GM12878 (cell line): ENCODE measurements around the gene TNKS1BP1. TPM values are rescaled to one million over a fixed set of nuclear protein-coding genes. Genes with fewer than 3 reads are reported as not detected.

Source experiments
- ATAC-seq: fragments of 200-7000 bp; cut with Tn5 transposase; 3 replicates; pipeline ENCODE4 v1.9.1; 2020; ENCODE audit warnings: mild to moderate bottlenecking, moderate library complexity
- BruUV-seq: library from RNA; stranded (reverse); fragments of 400-500 nt; replicated peaks from 2 replicates; lab custom pipeline; 2021; lab: Mats Ljungman, UMichigan
- CTCF ChIA-PET: fragments of 300-600 bp; sonication (Branson Sonifier 250); formaldehyde crosslinking; extraction: SDS; loops from one replicate; lab custom pipeline; 2021; ENCODE audit warnings: inconsistent platforms; lab: Yijun Ruan, JAX
- POLR2A ChIA-PET: fragments of 350-600 bp; formaldehyde crosslinking; extraction: SDS; loops from one replicate; lab custom pipeline; 2021; ENCODE audit warnings: inconsistent platforms; lab: Charles Lee
- RAD21 ChIA-PET: fragments of 300-600 bp; sonication (Branson Sonifier 250); formaldehyde crosslinking; loops from one replicate; lab custom pipeline; 2023; ENCODE audit warnings: antibody characterized with exemption; ENCODE audit not compliant: unreplicated experiment; lab: Charles Lee
- SMC1A ChIA-PET: fragments of 300-600 bp; sonication (Branson Sonifier 250); formaldehyde crosslinking; loops from one replicate; lab custom pipeline; 2023; ENCODE audit not compliant: unreplicated experiment, uncharacterized antibody; lab: Charles Lee
- DNase-seq: peaks from one replicate; pipeline ENCODE4 v3.0.0-alpha.2; 2011; ENCODE audit warnings: low read depth, low spot score
- FAIRE-seq: peaks from 3 replicates; lab custom pipeline; 2011; peaks lifted over from hg19 to GRCh38; lab: Jason Lieb, UNC
- H2AFZ ChIP-seq: 2 replicates; pipeline ENCODE4 v1.6.0; 2011; ENCODE audit warnings: low read depth, low read length, control low read depth; ENCODE audit not compliant: control insufficient read depth
- H3K27ac ChIP-seq: 2 replicates; pipeline ENCODE4 v1.5.1; 2011; ENCODE audit warnings: control low read depth; ENCODE audit not compliant: control insufficient read depth, insufficient read depth
- H3K27me3 ChIP-seq, 2 experiments: replicated peaks in 1 of 2; 2 replicates each; pipeline versions ENCODE4 v1.6.0 to v1.6.1; 2011; ENCODE audit warnings: low read length in 1 of 2; ENCODE audit not compliant: control insufficient read depth in 2 of 2, insufficient read depth in 2 of 2
- H3K36me3 ChIP-seq, 2 experiments: 2 replicates each; pipeline ENCODE4 v1.5.1; 2011; ENCODE audit warnings: low read length in 1 of 2; ENCODE audit not compliant: control insufficient read depth in 2 of 2, insufficient read depth in 2 of 2
- H3K4me1 ChIP-seq: 2 replicates; pipeline ENCODE4 v1.6.1; 2011; ENCODE audit warnings: mild to moderate bottlenecking, low read length, moderate library complexity, mixed read lengths; ENCODE audit not compliant: control insufficient read depth, insufficient read depth
- H3K4me2 ChIP-seq: 2 replicates; pipeline ENCODE4 v1.6.0; 2011; ENCODE audit warnings: control low read depth; ENCODE audit not compliant: control insufficient read depth, insufficient read depth
- H3K4me3 ChIP-seq: fragments of 200-600 bp; sonication (generic); 2 replicates; pipeline ENCODE4 v1.5.1; 2016
- H3K79me2 ChIP-seq: 2 replicates; pipeline ENCODE4 v1.6.0; 2011; ENCODE audit warnings: low read length; ENCODE audit not compliant: control insufficient read depth, insufficient read depth
- H3K9ac ChIP-seq: 2 replicates; pipeline ENCODE4 v1.8.0; 2011; ENCODE audit warnings: low read length, control low read depth, mixed read lengths; ENCODE audit not compliant: control insufficient read depth, insufficient read depth
- H3K9me3 ChIP-seq: replicated peaks from 3 replicates; pipeline ENCODE4 v1.5.1; 2011; ENCODE audit warnings: mild to moderate bottlenecking, low read length; ENCODE audit not compliant: control insufficient read depth, insufficient read depth
- H4K20me1 ChIP-seq: 2 replicates; pipeline ENCODE4 v1.6.0; 2011; ENCODE audit not compliant: control insufficient read depth, insufficient read depth
- DPF2 ChIP-seq: fragments of 450-650 bp; IDR thresholded peaks from 2 replicates; pipeline ENCODE4 v1.6.1; 2017; ENCODE audit warnings: mild to moderate bottlenecking
- FOXM1 ChIP-seq: IDR thresholded peaks from 2 replicates; pipeline ENCODE4 v1.6.1; 2012; ENCODE audit warnings: low read depth, mild to moderate bottlenecking, inconsistent platforms, low read length, moderate library complexity
- MLLT1 ChIP-seq: fragments of 450-650 bp; IDR thresholded peaks from 2 replicates; pipeline ENCODE4 v1.6.1; 2016; ENCODE audit warnings: mild to moderate bottlenecking
- MTA2 ChIP-seq: fragments of 450-650 bp; IDR thresholded peaks from 2 replicates; pipeline ENCODE4 v1.6.1; 2016; ENCODE audit warnings: low read depth, mild to moderate bottlenecking, moderate library complexity
- MXI1 ChIP-seq: fragments of 150-350 bp; IDR thresholded peaks from 2 replicates; pipeline ENCODE4 v1.6.1; 2011; ENCODE audit warnings: low read depth, mild to moderate bottlenecking, inconsistent platforms, low read length, improper control_type of control experiment
- PAX5 ChIP-seq: IDR thresholded peaks from 2 replicates; pipeline ENCODE4 v1.6.1; 2011; ENCODE audit warnings: low read depth, low read length, borderline replicate concordance
- POLR2A ChIP-seq: IDR thresholded peaks from 2 replicates; pipeline ENCODE4 v1.6.1; 2011; ENCODE audit warnings: low read depth, mild to moderate bottlenecking, low read length
- POLR2AphosphoS5 ChIP-seq: IDR thresholded peaks from 2 replicates; pipeline ENCODE4 v1.6.1; 2011; ENCODE audit warnings: mild to moderate bottlenecking, low read length, inconsistent platforms
- RCOR1 ChIP-seq: conservative IDR thresholded peaks from 2 replicates; pipeline ENCODE4 v1.6.1; 2012; ENCODE audit warnings: low read depth, low read length, improper control_type of control experiment
- SMAD1 ChIP-seq: fragments of 450-650 bp; IDR thresholded peaks from 2 replicates; pipeline ENCODE4 v1.6.1; 2018; ENCODE audit warnings: mild to moderate bottlenecking, low read depth; ENCODE audit not compliant: partially characterized antibody
- STAT3 ChIP-seq: IDR thresholded peaks from 2 replicates; pipeline ENCODE4 v1.6.1; 2011; ENCODE audit warnings: low read depth, low read length, improper control_type of control experiment
- ZBTB40 ChIP-seq: fragments of 450-650 bp; IDR thresholded peaks from 2 replicates; pipeline ENCODE4 v1.6.1; 2016; ENCODE audit warnings: mild to moderate bottlenecking, moderate library complexity, borderline replicate concordance
- WGBS: methylation state at CpG from one replicate; pipeline ENCODE4 v1.1.6; 2016; ENCODE audit warnings: low lambda C conversion rate; ENCODE audit not compliant: insufficient replicate concordance, insufficient coverage; ENCODE audit errors: missing lambda C conversion rate; 5-methylcytosine and 5-hydroxymethylcytosine counted together
- in situ Hi-C: fragments of 300-500 bp; cut with MboI; formaldehyde crosslinking; loops from 9 replicates; pipeline ENCODE4 v1.14.3; 2018; ENCODE audit warnings: mixed read lengths
- intact Hi-C: fragments of 100-400 bp; cut with micrococcal nuclease; formaldehyde crosslinking; loops from one replicate; pipeline ENCODE4 v1.14.2; 2022; ENCODE audit not compliant: unreplicated experiment
- polyA plus RNA-seq, 11 experiments: library from polyadenylated mRNA; depleted of rRNA in 4 of 11; unstranded in 6 of 11; stranded (reverse) in 5 of 11; fragments of >200 nt; fragmentation: Nextera tagmentation in 4 of 11; fragmentation: Illumina TruSeq in 1 of 11; extraction: Ambion mirVana in 4 of 11; extraction: Trizol in 1 of 11; gene quantifications; 1 replicate in 1 of 11; 2 replicates in 10 of 11; pipeline versions ENCODE4 v1.2.1 to v1.2.3, GENCODE V29; 2011 to 2016; ENCODE audit warnings: inconsistent platforms in 2 of 11, missing spikeins in 2 of 11, low read depth in 1 of 11
- total RNA-seq, 4 experiments: library from RNA; depleted of rRNA in 3 of 4; stranded (reverse); fragments of >200 nt in 3 of 4; fragmentation: Illumina TruSeq in 1 of 4; extraction: Trizol in 1 of 4; gene quantifications; 2 replicates each; pipeline versions ENCODE4 v1.2.1 to v1.2.3, GENCODE V29; 2013 to 2021

TNKS1BP1 gene
- total and polyA plus RNA-seq, 10 of the 15 experiments (the other 5 are each of a cell fraction or from before 2014, with no cell fraction given): 0.26 to 15.8 (median 4.3) TPM

DNA sequence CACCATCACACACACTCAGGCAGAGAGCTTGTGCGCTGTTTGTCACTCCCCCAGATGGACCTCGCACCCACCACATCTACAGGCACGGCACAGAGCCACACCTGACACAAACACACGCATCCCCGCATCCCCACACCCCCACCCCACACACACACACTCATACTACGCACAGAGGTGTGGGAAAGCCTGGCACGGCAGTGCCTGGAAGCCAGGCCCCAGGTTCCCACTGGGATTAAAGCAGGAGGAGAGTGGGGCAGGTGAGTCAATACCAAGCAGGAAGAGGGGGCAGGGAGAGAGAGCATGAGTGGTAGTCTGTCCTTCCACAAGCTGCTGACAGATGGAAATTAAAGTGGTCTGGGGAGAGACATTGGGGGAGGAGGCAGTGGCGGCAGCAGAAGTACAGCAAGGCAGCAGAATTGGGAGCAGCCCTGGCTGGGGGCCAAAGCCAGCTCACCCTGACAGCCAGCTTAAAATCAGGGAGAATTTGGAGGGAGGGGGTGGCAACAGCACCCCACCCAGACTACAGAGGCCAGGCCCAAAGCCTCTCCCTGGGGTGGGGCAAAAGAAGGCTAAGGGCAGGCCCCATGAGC lies 20.7 kb downstream of the TNKS1BP1 start:
- Histone ChIP-seq H2AFZ (no peak overlapping the region), H3K27ac (no peak overlapping the region), H3K27me3 (no peaks in the 10 kb centered on the region), H3K4me3 (no peak overlapping the region), H3K36me3 (no peaks in the 10 kb centered on the region; a peak in 2 of 4 replicates), H3K4me2 (no peak overlapping the region), H3K9ac (no peak overlapping the region), H4K20me1 (no peaks in the 10 kb centered on the region), H3K9me3 (no peaks in the 10 kb centered on the region; the same call in 2 of the 3 replicates), H3K79me2 (no peaks in the 10 kb centered on the region), H3K4me1 (0 out of 2 replicates have a peak, but pooled peaks cover 3% of the 10 kb centered on the region)
- in situ Hi-C loops (no loop called here), intact Hi-C loops (no loop called here)
- BruUV-seq: no TSS peak
- no peak for ATAC-seq
- TF ChIP-seq POLR2A (no peak), SMAD1 (no peak), DPF2 (no peak), MXI1 (no peak), RCOR1 (no peak), ZBTB40 (no peak), POLR2AphosphoS5 (no peak), PAX5 (no peak), FOXM1 (no peak), MLLT1 (no peak), STAT3 (no peak), MTA2 (no peak)
- no peak for FAIRE-seq
- no peak for DNase-seq
- POLR2A ChIA-PET: no interaction called here
- RAD21 ChIA-PET: no interaction called here
- WGBS: 94% methylated on average over 8 of the region's 8 CpGs
- CTCF ChIA-PET: interaction anchor here (0.8 to 1.5 kb wide), 2 partner anchors 8 to 55 kb away, joined by 3 to 4 read pairs; no protein-coding TSS in a partner anchor
- SMC1A ChIA-PET: no interaction called here
